ENCODE data around the gene TMEM185B.
"Not testable (repeated sequence)": the region's sequence is repeated elsewhere in the genome, so short reads cannot be mapped to it uniquely, and the experiment has no call there.

TMEM185B gene

DNA sequence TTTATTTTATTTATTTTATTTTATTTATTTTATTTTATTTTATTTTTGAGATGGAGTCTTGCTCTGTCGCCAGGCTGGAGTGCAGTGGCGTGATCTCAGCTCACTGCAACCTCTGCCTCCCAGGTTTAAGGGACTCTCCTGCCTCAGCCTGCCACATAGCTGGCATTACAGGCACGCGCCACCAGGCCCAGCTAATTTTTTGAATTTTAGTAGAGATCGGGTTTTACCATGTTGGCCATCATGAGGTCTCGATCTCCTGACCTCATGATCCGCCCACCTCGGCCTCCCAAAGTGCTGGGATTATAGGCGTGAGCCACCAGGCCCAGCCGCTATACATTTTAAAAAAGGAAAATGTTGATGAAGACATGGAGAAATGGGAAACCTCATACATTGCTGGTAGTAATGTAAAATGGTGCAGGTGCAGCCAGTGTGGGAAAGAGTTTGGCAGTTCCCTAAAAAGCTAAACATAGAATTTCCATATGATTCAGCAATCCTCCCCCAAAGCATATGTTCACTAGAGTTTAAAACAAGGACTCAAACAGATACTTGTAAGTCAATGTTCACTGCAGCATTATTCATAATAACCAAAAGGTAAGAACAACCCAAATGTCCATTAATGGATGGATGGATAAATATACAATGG lies 23.3 kb downstream of the TMEM185B start:
- H3K9me3 ChIP-seq; DNase-seq (ENCODE audit: low spot score in 2 of 2); H3K4me1 ChIP-seq; H3K36me3 ChIP-seq (replicated peaks); H3K27me3 ChIP-seq (ENCODE audit: low read depth); H3K4me3 ChIP-seq; in situ Hi-C loops (cut with MboI; ENCODE audit: low sequenced_read_pairs): not testable (repeated sequence)

DNA sequence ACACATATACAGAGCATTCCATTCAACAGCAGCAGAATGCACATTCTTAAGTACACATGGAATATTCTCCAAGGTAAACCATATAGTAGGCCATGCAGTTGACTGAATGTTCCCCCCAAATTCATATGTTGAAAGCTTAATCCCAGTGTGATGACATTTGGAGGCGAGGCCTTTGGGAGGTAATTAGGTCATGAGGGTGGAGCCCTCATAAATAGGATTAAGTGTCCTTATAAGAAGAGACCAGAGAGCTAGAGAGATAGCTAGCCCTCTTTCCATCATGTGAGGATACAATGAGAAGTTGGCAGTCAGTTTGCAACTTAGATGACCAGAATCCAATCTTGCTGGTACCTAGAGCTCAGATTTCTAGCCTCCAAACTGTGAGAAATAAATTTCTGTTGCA lies 27.6 kb downstream of the TMEM185B start:
- in situ Hi-C loops (cut with MboI; ENCODE audit: low sequenced_read_pairs): no loop called here
- DNase-seq (ENCODE audit: low spot score in 2 of 2): no peak
- no peaks in the 10 kb centered on the region for H3K36me3 ChIP-seq (replicated peaks)
- H3K9me3 ChIP-seq: peaks cover 5% of the 10 kb centered on the region; the same call in 1 of the 2 replicates
- no peaks in the 10 kb centered on the region for H3K4me1 ChIP-seq
- no peaks in the 10 kb centered on the region for H3K27me3 ChIP-seq (ENCODE audit: low read depth)
- H3K4me3 ChIP-seq: no peak overlapping the region

DNA sequence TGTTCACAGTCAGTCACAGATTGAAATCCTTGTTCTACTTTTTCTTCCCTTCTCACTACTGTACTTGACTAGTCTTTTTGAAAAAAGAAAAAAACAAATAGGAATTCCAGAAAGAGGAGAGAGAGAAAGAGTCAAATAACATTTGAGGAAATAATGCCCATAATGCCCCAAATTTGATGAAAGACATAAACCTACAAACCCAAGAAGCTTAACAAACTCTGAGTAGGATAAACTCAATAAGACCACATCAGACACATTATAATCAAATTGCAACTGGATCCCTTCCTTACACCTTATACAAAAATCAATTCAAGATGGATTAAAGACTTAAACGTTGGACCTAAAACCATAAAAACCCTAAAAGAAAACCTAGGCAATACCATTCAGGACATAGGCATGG lies 30.9 kb downstream of the TMEM185B start:
- in situ Hi-C loops (cut with MboI; ENCODE audit: low sequenced_read_pairs): no loop called here
- H3K4me3 ChIP-seq: no peak overlapping the region
- no peaks in the 10 kb centered on the region for H3K27me3 ChIP-seq (ENCODE audit: low read depth)
- no peaks in the 10 kb centered on the region for H3K4me1 ChIP-seq
- peaks cover 5% of the 10 kb centered on the region; the same call in 1 of the 2 replicates for H3K9me3 ChIP-seq
- DNase-seq (ENCODE audit: low spot score in 2 of 2): no peak
- H3K36me3 ChIP-seq (replicated peaks): no peaks in the 10 kb centered on the region

DNA sequence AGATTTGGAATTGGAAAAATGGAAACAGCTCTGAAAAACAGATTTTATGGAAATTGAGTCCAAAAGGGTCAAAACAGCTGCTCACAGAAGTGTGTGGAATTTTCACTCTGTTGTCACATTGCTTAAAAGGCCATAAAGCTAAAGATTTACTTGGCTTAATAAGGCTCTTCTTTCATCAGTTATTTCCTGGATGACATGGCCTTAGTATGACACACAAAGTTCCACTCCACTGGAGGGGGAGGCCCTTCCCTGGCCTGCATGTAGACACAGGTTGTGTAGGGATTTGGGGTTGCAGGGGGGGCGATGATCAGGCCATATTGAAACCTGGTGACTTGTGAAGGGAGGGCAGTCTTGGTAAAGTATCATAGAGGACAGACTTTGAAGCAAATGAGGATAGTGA lies 34.0 kb downstream of the TMEM185B start:
- H3K4me3 ChIP-seq: no peak overlapping the region
- H3K27me3 ChIP-seq (ENCODE audit: low read depth): no peaks in the 10 kb centered on the region
- in situ Hi-C loops (cut with MboI; ENCODE audit: low sequenced_read_pairs): no loop called here
- H3K36me3 ChIP-seq (replicated peaks): no peaks in the 10 kb centered on the region
- peaks cover 5% of the 10 kb centered on the region; the same call in 1 of the 2 replicates for H3K9me3 ChIP-seq
- H3K4me1 ChIP-seq: no peaks in the 10 kb centered on the region
- no peak for DNase-seq (ENCODE audit: low spot score in 2 of 2)

DNA sequence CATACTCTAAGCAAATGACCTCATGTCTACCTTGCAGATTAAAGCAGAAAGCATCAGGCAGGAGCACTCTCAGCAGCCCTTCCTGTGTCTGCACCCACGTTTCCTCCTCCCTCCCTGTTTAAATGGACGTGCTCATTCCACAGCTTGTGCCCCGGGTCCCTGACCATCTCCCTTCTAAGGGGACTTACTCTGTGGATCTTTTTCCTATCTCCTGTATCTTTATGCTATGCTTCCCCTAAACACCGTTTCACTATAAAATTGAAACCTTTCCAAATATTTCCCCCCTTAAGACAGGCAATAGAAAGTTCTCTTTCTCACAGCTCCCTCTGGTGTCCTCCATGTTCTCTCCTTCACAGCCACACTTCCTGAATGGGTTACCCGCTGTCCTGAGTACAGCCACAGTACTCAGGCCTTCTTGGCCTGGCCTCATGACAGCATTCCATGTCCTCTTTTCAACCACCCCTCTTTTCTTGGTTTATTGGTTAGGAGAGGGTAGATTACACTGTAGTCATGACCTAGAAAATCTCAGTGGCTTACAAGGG lies 41.1 kb downstream of the TMEM185B start:
- Histone ChIP-seq H3K4me1 (no peaks in the 10 kb centered on the region), H3K4me3 (no peak overlapping the region), H3K27me3 (ENCODE audit: low read depth) (no peaks in the 10 kb centered on the region), H3K9me3 (no peaks in the 10 kb centered on the region), H3K36me3 (replicated peaks) (no peaks in the 10 kb centered on the region)
- in situ Hi-C loops (cut with MboI; ENCODE audit: low sequenced_read_pairs): loop anchor here (5.0 kb wide), 1 partner anchor 480 kb away; no protein-coding TSS in a partner anchor
- DNase-seq (ENCODE audit: low spot score in 2 of 2): no peak

DNA sequence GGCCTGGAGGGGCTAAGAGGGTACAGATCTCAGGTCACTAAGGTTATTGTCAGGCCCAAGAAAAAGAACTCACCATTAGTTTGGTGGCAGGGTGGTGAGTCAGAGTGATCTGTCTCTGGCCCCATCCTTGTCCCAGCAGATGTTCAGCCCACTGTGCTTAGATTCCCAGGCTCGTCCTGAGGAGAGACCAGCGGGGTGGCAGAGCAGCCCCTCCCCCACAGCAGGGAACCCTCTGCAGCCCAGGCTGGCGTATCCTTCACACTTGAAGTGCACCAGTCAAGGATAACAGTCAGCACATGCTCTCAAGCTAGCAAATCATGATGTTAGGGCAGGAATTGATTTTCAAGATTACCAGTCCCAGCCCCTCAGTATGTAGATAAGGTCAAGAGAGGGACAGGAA lies 43.1 kb downstream of the TMEM185B start:
- Histone ChIP-seq H3K36me3 (replicated peaks) (no peaks in the 10 kb centered on the region; the same call in 1 of the 2 replicates), H3K4me1 (no peaks in the 10 kb centered on the region), H3K4me3 (no peak overlapping the region), H3K9me3 (no peaks in the 10 kb centered on the region), H3K27me3 (ENCODE audit: low read depth) (no peaks in the 10 kb centered on the region)
- no peak for DNase-seq (ENCODE audit: low spot score in 2 of 2)
- in situ Hi-C loops (cut with MboI; ENCODE audit: low sequenced_read_pairs): loop anchor here (5.0 kb wide), 1 partner anchor 478 kb away; no protein-coding TSS in a partner anchor

DNA sequence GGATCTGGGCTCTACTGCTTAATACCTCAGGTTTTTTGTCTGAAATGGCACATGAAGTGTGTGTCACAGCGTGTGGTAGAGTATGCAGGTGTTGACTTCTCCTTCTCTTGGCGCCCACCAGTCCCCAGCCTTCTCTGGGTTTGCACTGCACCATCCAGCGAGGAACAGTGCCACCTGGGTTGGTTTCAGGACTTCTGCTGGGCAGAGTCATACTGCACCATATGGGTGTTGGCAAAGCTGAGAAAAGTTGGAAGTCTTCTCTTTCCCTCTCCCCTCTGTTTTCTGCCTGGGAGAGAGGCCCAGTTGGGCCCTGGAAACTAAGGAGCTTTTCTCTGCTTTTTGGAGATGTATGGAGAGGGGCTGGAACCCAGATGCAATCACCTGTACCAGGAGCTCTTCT lies 43.8 kb downstream of the TMEM185B start:
- H3K4me1 ChIP-seq: no peaks in the 10 kb centered on the region
- in situ Hi-C loops (cut with MboI; ENCODE audit: low sequenced_read_pairs): no loop called here

DNA sequence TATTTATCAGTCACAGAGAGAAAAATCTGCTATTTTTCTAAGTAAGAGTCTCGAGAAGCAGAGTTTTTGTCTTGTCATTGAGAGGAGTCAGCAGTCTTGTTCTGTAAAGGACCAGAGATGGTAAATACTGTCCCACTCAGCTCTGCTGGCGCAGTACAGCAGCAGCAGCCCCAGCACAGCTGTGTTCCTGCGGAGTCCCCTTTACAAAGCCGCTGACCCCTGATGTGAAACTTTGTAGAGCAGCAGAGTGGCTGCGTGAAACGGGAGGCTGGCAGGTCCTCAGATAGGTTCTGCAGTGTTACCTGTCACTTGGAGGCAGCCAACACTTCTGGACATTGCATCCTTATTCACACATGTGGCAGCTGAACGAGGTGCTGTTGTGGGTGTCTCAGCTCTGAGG lies 45.2 kb downstream of the TMEM185B start:
- Histone ChIP-seq H3K4me3 (no peak overlapping the region), H3K36me3 (replicated peaks) (no peaks in the 10 kb centered on the region; the same call in 1 of the 2 replicates), H3K9me3 (no peaks in the 10 kb centered on the region), H3K27me3 (ENCODE audit: low read depth) (no peaks in the 10 kb centered on the region), H3K4me1 (no peaks in the 10 kb centered on the region)
- no peak for DNase-seq (ENCODE audit: low spot score in 2 of 2)
- in situ Hi-C loops (cut with MboI; ENCODE audit: low sequenced_read_pairs): no loop called here

More for the DNA sequence above, 43.8 kb downstream of the TMEM185B start:
- DNase-seq (ENCODE audit: low spot score in 2 of 2): no peak
- Histone ChIP-seq H3K9me3 (no peaks in the 10 kb centered on the region), H3K27me3 (ENCODE audit: low read depth) (no peaks in the 10 kb centered on the region), H3K36me3 (replicated peaks) (no peaks in the 10 kb centered on the region; the same call in 1 of the 2 replicates), H3K4me3 (no peak overlapping the region)

DNA sequence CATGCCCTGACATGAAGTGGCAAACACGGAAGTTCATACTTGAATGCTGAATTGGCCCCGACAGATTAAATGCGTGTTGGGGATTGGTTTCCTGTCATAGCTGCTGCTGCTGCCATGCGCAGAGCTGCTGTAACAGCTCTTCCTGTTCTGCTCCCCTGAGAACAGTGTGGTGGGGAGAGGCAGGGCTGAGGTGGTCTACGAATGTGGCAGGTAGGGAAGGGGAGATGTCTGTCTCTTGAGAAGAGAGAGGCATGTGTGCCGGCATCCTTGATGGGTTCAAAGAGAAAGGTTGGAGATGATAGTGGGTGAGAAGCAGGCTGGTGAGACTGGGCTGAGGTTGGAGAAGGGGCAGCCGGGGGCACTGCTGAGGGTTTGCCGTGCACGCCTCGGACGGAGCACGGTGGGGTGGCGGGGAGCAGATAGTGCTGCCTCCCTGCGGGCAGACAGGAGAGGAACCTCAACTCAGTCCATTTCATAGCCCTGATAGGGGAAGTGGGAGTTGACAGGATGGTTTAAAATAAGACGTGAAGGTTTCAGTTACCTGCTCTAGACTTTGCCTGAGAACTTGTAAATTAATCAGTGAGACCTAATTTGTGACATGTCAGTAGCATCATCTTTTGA lies 46.1 kb downstream of the TMEM185B start:
- H3K9me3 ChIP-seq: no peaks in the 10 kb centered on the region
- peak in 1 of 2 experiments; percentile 21 for DNase-seq (ENCODE audit: low spot score in 2 of 2)
- H3K4me1 ChIP-seq: no peaks in the 10 kb centered on the region
- no peaks in the 10 kb centered on the region for H3K27me3 ChIP-seq (ENCODE audit: low read depth)
- H3K4me3 ChIP-seq: no peak overlapping the region
- H3K36me3 ChIP-seq (replicated peaks): no peaks in the 10 kb centered on the region; the same call in 1 of the 2 replicates
- in situ Hi-C loops (cut with MboI; ENCODE audit: low sequenced_read_pairs): no loop called here

DNA sequence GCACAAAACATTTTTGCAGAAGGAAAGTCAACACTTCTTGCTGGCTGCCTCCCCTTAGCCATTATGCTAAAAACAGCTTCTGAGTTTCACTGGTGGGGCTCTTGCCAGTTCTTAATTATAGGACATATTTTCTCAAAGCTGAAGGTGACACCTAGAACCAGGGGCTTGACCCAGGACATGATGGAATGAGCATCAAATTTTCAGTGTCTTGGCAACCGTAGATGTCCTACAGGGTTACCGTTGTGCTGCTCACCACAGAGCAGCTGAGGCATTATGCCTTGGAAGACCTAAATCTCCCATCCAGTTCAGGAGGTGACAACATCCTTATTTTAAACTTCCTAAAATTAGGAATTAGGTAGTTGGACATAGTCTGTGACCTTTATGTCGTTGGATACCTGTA lies 46.7 kb downstream of the TMEM185B start:
- Histone ChIP-seq H3K4me1 (no peaks in the 10 kb centered on the region), H3K36me3 (replicated peaks) (no peaks in the 10 kb centered on the region; the same call in 1 of the 2 replicates), H3K4me3 (no peak overlapping the region), H3K9me3 (no peaks in the 10 kb centered on the region), H3K27me3 (ENCODE audit: low read depth) (no peaks in the 10 kb centered on the region)
- in situ Hi-C loops (cut with MboI; ENCODE audit: low sequenced_read_pairs): no loop called here
- DNase-seq (ENCODE audit: low spot score in 2 of 2): no peak

DNA sequence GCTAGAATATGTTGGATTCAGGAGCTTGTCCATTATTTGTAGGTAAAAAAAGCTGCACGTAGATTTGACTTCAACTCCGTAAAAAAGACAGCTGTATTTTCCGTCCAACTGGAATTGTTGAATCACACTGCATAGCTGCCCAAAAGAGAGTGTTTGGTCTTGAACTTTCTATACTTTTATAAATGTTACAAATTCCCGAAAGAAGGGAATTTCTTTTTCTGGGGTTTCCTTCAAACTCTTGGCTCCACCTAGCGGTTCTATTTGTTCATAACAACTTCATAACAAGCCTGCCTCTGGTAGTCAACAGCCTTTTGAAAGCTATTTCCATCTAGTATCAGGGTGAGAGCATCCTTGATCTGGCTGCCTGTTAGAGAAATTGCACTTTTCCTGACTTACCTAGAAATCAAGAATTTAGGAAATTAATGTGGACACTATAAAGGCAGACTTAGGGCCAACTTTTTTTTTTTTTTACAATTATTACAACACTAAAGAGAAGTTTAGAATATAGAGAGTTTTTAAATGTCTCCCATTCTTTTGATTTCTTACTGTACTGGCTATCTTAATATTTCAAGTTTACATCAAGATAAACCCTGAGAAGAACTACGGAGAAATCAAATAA lies 48.1 kb downstream of the TMEM185B start:
- DNase-seq (ENCODE audit: low spot score in 2 of 2): peak; percentile 46 to 71
- H3K4me3 ChIP-seq: no peak overlapping the region
- no peaks in the 10 kb centered on the region for H3K9me3 ChIP-seq
- no peaks in the 10 kb centered on the region for H3K27me3 ChIP-seq (ENCODE audit: low read depth)
- in situ Hi-C loops (cut with MboI; ENCODE audit: low sequenced_read_pairs): no loop called here
- no peaks in the 10 kb centered on the region for H3K4me1 ChIP-seq
- no peaks in the 10 kb centered on the region; the same call in 1 of the 2 replicates for H3K36me3 ChIP-seq (replicated peaks)
